Measurements from ENCODE around the gene STMN1. TPM values are rescaled to one million over a fixed set of nuclear protein-coding genes. Genes with fewer than 3 reads are reported as not detected.
A peak's percentile ranks its signal among the peaks of the same experiment; 100 is the strongest.

The STMN1 gene
- total RNA-seq (2022) (205 and 242 TPM in 2 replicates), Bru-seq, nascent RNA (percentile 80 among the genes with signal in this experiment), BruChase-seq, experiment 1, labeled RNA remaining after a 6-hour chase (percentile 92 among the genes with signal in this experiment), BruChase-seq, experiment 2, labeled RNA remaining after a 2-hour chase (percentile 84 among the genes with signal in this experiment)
- long read RNA-seq, transcript STMN1-207 (4 exons, 2,947 nt): minor isoform, 5 of 303 reads
- long read RNA-seq, transcript STMN1-206 (5 exons, 1,504 nt): major isoform, 268 of 303 reads
- long read RNA-seq, partial matches to known transcripts: 10 of 303 reads
- long read RNA-seq, other reads (novel, unspliced or antisense): 18 of 303 reads

DNA sequence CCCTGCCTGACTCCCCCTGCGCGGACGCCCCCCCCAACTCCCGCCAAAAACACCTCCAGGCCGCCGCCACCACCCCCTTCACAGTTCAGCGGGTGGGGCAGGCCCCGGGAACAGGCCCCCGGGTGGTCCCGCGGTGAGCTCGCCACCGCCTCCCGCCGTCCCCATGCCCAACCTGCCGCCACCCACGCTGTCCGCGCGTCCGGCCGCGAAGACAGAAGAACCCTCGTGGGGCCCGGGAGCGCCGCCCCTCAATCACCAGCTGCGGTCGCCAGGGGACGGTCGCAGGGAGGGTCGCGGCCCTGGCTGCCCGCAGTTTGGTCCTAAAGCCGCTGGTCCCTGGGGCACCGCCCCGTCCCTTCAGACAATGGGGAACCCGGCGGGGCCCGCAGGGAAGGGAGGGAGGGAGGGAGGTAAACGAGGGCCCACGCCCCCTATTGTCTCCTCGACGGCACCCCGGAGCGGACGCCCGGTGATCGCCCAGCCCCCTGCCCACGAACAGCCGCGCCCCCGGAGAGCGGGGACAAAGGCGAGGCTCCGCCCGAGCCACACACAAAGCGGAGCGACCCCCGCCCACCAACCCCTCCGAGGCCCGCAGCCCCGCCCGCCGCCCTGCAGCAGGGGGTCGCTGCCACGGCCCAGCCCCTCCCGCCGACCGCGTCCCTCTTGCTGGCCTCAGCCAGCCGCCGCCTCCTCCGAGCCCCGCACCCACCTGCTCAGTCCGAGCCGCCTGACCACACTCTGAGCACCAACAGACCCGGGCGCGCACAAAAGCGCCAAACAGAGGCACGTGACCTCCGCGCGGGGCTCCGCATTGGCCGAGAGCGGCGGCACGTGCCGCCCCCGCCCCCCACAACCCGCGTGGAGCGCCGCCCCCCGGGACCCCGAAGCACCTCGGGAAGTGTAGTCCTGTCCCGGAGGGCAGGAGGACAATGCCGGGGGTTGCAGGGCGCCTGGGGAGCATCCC lies at the start of gene STMN1:
Gene STMN1, minus strand, starts transcription at position 740 of the 964 bp plus-strand sequence. CDS start 1,743 bp downstream, outside the sequence.
- intact Hi-C loops (cut with micrococcal nuclease; ENCODE audit: unreplicated experiment): no loop called here
- H3K4me3 Mint-ChIP-seq (ENCODE audit: low read depth, unreplicated experiment): peak within 1 kb of the TSS; percentile 79
- H3K9me3 Mint-ChIP-seq (ENCODE audit: low read depth, unreplicated experiment): no peaks in the 10 kb centered on the region
- peak within 1 kb of the TSS; percentile 65 for H3K27ac Mint-ChIP-seq (ENCODE audit: unreplicated experiment)
- peak; percentile 88 for DNase-seq
- CTCF ChIA-PET: interaction anchor here (0.6 to 1.5 kb wide), 6 partner anchors 10 to 1344 kb away, joined by 3 to 9 read pairs (median 3); partner anchors contain the start of gene PDIK1L
- peaks cover 40% of the 10 kb centered on the region for H3K36me3 Mint-ChIP-seq (ENCODE audit: insufficient read depth, unreplicated experiment)
- H3K4me1 Mint-ChIP-seq (ENCODE audit: low read depth, unreplicated experiment): peaks cover 9% of the 10 kb centered on the region
- no TSS peak for BruUV-seq (replicated peaks)
- TF ChIP-seq, protein P1, sequence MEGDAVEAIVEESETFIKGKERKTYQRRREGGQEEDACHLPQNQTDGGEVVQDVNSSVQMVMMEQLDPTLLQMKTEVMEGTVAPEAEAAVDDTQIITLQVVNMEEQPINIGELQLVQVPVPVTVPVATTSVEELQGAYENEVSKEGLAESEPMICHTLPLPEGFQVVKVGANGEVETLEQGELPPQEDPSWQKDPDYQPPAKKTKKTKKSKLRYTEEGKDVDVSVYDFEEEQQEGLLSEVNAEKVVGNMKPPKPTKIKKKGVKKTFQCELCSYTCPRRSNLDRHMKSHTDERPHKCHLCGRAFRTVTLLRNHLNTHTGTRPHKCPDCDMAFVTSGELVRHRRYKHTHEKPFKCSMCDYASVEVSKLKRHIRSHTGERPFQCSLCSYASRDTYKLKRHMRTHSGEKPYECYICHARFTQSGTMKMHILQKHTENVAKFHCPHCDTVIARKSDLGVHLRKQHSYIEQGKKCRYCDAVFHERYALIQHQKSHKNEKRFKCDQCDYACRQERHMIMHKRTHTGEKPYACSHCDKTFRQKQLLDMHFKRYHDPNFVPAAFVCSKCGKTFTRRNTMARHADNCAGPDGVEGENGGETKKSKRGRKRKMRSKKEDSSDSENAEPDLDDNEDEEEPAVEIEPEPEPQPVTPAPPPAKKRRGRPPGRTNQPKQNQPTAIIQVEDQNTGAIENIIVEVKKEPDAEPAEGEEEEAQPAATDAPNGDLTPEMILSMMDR (IDR thresholded peaks at IDR 0.05; ENCODE audit: unreplicated experiment): no peak
- no peaks in the 10 kb centered on the region for H3K27me3 Mint-ChIP-seq (ENCODE audit: unreplicated experiment)

DNA sequence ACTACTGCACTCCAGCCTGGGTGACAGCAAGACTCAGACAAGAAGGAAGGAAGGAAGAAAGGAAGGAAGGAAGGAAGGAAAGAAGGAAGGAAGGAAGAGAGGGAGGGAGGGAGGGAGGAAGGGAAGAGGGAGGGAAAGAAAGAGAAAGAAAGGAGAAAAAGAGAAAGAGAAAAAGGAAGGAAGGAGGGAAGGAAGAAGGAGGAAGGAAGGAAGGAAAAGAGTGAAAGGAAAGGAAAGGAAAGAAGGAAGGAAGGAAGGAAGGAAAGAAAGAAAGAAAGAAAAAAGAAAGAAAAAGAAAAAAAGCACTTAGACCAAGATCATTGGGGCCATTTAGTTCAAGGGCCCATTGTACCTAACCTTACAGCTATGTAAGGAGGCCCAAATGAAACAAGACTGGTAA lies 49.3 kb upstream of the STMN1 start:
- Mint-ChIP-seq H3K4me3 (ENCODE audit: low read depth, unreplicated experiment) (no peak overlapping the region), H3K4me1 (ENCODE audit: low read depth, unreplicated experiment) (no peaks in the 10 kb centered on the region), H3K36me3 (ENCODE audit: insufficient read depth, unreplicated experiment) (no peaks in the 10 kb centered on the region), H3K27ac (ENCODE audit: unreplicated experiment) (no peak overlapping the region), H3K9me3 (ENCODE audit: low read depth, unreplicated experiment) (no peaks in the 10 kb centered on the region), H3K27me3 (ENCODE audit: unreplicated experiment) (no peaks in the 10 kb centered on the region)
- TF ChIP-seq, protein P1 (IDR thresholded peaks at IDR 0.05; ENCODE audit: unreplicated experiment): no peak
- DNase-seq: no peak
- BruUV-seq (replicated peaks): no TSS peak
- intact Hi-C loops (cut with micrococcal nuclease; ENCODE audit: unreplicated experiment): no loop called here
- CTCF ChIA-PET: no interaction called here

DNA sequence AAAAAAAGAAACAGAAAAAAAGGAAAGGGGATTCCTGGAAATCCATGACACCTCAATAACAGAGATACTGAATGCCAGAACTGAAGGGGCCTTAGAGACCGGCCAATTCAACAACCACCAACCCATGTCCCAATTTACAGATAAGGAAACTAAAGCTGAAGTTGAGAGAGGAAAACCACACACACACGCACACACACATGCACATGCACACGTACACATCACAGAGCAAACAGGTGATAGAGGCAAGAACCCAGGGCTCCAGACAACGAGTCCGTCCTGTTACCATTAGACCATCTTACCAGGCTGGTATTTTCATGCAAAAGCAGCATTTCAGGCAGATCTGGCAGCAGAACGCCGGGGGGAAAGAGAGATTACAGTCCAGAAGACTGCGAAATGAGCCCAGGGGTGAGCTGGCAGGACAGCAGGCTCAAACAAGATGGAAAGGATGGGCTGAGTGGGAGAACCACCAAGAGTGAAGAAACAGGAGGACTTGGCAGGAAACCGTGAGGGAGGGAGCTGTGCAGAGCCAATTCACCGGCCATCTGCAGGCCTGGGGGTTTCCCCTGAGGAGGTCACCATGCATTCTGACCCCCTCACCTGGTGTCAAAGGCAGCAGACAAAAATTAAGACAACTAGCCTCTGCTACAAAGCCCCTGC lies 48.2 kb upstream of the STMN1 start:
- no peak overlapping the region for H3K4me3 Mint-ChIP-seq (ENCODE audit: low read depth, unreplicated experiment)
- TF ChIP-seq, protein P1 (IDR thresholded peaks at IDR 0.05; ENCODE audit: unreplicated experiment): no peak
- H3K9me3 Mint-ChIP-seq (ENCODE audit: low read depth, unreplicated experiment): no peaks in the 10 kb centered on the region
- no peak for DNase-seq
- BruUV-seq (replicated peaks): no TSS peak
- no peaks in the 10 kb centered on the region for H3K27me3 Mint-ChIP-seq (ENCODE audit: unreplicated experiment)
- no peaks in the 10 kb centered on the region for H3K36me3 Mint-ChIP-seq (ENCODE audit: insufficient read depth, unreplicated experiment)
- H3K27ac Mint-ChIP-seq (ENCODE audit: unreplicated experiment): no peak overlapping the region
- CTCF ChIA-PET: no interaction called here
- intact Hi-C loops (cut with micrococcal nuclease; ENCODE audit: unreplicated experiment): no loop called here
- H3K4me1 Mint-ChIP-seq (ENCODE audit: low read depth, unreplicated experiment): no peaks in the 10 kb centered on the region

DNA sequence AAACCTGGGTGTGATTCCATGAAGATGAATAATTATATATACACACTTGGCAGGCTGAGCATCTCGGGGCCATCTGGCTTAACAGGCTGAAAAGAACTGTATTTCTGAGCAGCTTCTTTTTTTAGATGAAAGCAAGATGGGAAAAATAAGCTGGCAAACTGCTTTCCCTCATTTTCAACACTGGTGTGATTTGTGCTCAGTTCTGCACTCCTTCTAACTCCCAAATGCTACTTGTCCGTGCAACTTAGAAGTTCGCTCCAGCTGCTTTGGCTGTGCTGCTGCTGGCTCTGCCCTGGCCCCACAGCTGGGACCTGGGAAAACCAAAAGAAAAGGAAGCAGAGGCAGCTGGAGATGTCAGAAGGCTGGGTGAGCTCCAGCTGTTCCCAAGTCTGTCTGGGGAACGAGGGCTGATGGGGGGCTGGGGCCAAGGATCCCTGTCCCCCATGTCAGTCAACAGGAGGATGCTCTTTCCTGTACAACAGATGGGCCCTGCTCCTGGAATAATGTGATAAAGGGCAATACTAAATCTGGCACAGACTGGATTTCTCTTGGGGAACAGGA lies 46.7 kb upstream of the STMN1 start:
- Mint-ChIP-seq H3K4me1 (ENCODE audit: low read depth, unreplicated experiment) (no peaks in the 10 kb centered on the region), H3K27me3 (ENCODE audit: unreplicated experiment) (no peaks in the 10 kb centered on the region), H3K4me3 (ENCODE audit: low read depth, unreplicated experiment) (no peak overlapping the region), H3K9me3 (ENCODE audit: low read depth, unreplicated experiment) (no peaks in the 10 kb centered on the region), H3K36me3 (ENCODE audit: insufficient read depth, unreplicated experiment) (no peaks in the 10 kb centered on the region), H3K27ac (ENCODE audit: unreplicated experiment) (no peak overlapping the region)
- TF ChIP-seq, protein P1 (IDR thresholded peaks at IDR 0.05; ENCODE audit: unreplicated experiment): no peak
- CTCF ChIA-PET: no interaction called here
- BruUV-seq (replicated peaks): no TSS peak
- DNase-seq: no peak
- intact Hi-C loops (cut with micrococcal nuclease; ENCODE audit: unreplicated experiment): no loop called here

Measured in Calu3 (cell line).